SU-DHL-6 (cell line): ENCODE measurements around the gene STOM.

Source experiments
- CTCF ChIP-seq: fragments of 200-600 bp; sonication (generic); IDR thresholded peaks from one replicate; pipeline ENCODE4 v1.5.1; 2017; ENCODE audit warnings: antibody characterized with exemption, mild to moderate bottlenecking, low read length, moderate library complexity; ENCODE audit not compliant: insufficient read depth, poor library complexity, severe bottlenecking
- EZH2phosphoT487 ChIP-seq: fragments of 200-600 bp; sonication (generic), shearing (Covaris generic); conservative IDR thresholded peaks from 2 replicates; pipeline ENCODE4 v1.6.1; 2018; ENCODE audit warnings: mild to moderate bottlenecking, antibody characterized with exemption, low read length, moderate library complexity, mixed read lengths

- TF ChIP-seq CTCF (no peak), EZH2phosphoT487 (no peak)
These were observed 59.5 kb downstream of the STOM start for GRCh38 chr9:121310571-121310970.
